A549 (cell line): ENCODE results near the gene LRRC3. TPM values are rescaled to one million over a fixed set of nuclear protein-coding genes. Genes with fewer than 3 reads are reported as not detected.

ENCODE experiments used
- ATAC-seq, 2 experiments: fragments of 200-7000 bp in 1 of 2; fragments of >200 bp in 1 of 2; cut with Nextera tagmentation in 1 of 2; cut with Tn5 transposase in 1 of 2; 3 replicates each; pipeline versions ENCODE4 v1.8.0 to v1.9.1; 2018 to 2020; ENCODE audit warnings: mild to moderate bottlenecking in 1 of 2, moderate library complexity in 1 of 2
- CTCF ChIA-PET: fragments of 300-600 bp; sonication (Branson Sonifier 250); formaldehyde crosslinking; extraction: SDS; loops from one replicate; lab custom pipeline; 2021; ENCODE audit warnings: antibody characterized with exemption, inconsistent platforms; lab: Yijun Ruan, JAX
- POLR2A ChIA-PET: fragments of 350-600 bp; formaldehyde crosslinking; extraction: SDS; loops from one replicate; lab custom pipeline; 2021; ENCODE audit warnings: antibody characterized with exemption, inconsistent platforms; lab: Yijun Ruan, JAX
- DNase-seq, 2 experiments: peaks; one replicate each; pipeline versions ENCODE4 v3.0.0 to v3.0.0-alpha.2; 2011 to 2016; ENCODE audit warnings: low read depth in 1 of 2, low spot score in 1 of 2
- FAIRE-seq: peaks from 2 replicates; lab custom pipeline; 2011; peaks lifted over from hg19 to GRCh38; lab: Jason Lieb, UNC
- H3K27ac ChIP-seq, 2 experiments: fragments of >200 bp; sonication (Bioruptor Twin); formaldehyde crosslinking; 3 replicates each; pipeline ENCODE4 v1.5.1; 2016 to 2017
- H3K4me1 ChIP-seq: fragments of >200 bp; sonication (Bioruptor Twin); formaldehyde crosslinking; 3 replicates; pipeline ENCODE4 v1.6.1; 2016
- H3K4me2 ChIP-seq: fragments of >200 bp; sonication (Bioruptor Twin); formaldehyde crosslinking; 3 replicates; pipeline ENCODE4 v1.6.1; 2016
- H3K4me3 ChIP-seq: fragments of >200 bp; sonication (Bioruptor Twin); formaldehyde crosslinking; 3 replicates; pipeline ENCODE4 v1.5.1; 2016
- H3K9me3 ChIP-seq: fragments of >200 bp; sonication (Bioruptor Twin); formaldehyde crosslinking; 3 replicates; pipeline ENCODE4 v1.6.1; 2016
- BHLHE40 ChIP-seq: IDR thresholded peaks from 2 replicates; pipeline ENCODE4 v1.6.1; 2012; ENCODE audit warnings: low read depth, low read length, inconsistent platforms
- CEBPB ChIP-seq, 2 experiments: fragments of >200 bp in 1 of 2; sonication (Bioruptor Twin) in 1 of 2; formaldehyde crosslinking in 1 of 2; IDR thresholded peaks; 2 replicates each; pipeline ENCODE4 v1.6.1; 2012 to 2016
- CHD4 ChIP-seq: fragments of 200-600 bp; sonication (generic); IDR thresholded peaks from 2 replicates; pipeline ENCODE4 v1.6.1; 2016; ENCODE audit warnings: antibody characterized with exemption, mild to moderate bottlenecking, borderline replicate concordance
- EP300 ChIP-seq, 2 experiments: fragments of >200 bp; sonication (Bioruptor Twin); formaldehyde crosslinking; IDR thresholded peaks; 2 replicates in 1 of 2; 3 replicates in 1 of 2; pipeline ENCODE4 v1.6.1; 2016 to 2017
- ESRRA ChIP-seq: fragments of 150-350 bp; IDR thresholded peaks from 2 replicates; pipeline ENCODE4 v1.6.1; 2014; ENCODE audit warnings: mild to moderate bottlenecking, low read length, borderline replicate concordance
- FOSL2 ChIP-seq, 2 experiments: fragments of 450-650 bp in 1 of 2; fragments of >200 bp in 1 of 2; sonication (Bioruptor Twin) in 1 of 2; formaldehyde crosslinking; IDR thresholded peaks; 2 replicates each; pipeline versions ENCODE4 v1.5.0 to v1.6.1; 2016 to 2020; ENCODE audit warnings: mild to moderate bottlenecking in 1 of 2, moderate library complexity in 1 of 2
- FOXS1 ChIP-seq: fragments of 250-450 bp; sonication (Bioruptor Pico); IDR thresholded peaks from 2 replicates; pipeline ENCODE4 v1.5.0; 2020; ENCODE audit warnings: mild to moderate bottlenecking, moderate library complexity
- KDM1A ChIP-seq: fragments of 200-600 bp; sonication (generic); IDR thresholded peaks from 2 replicates; pipeline ENCODE4 v1.6.1; 2016; ENCODE audit warnings: low read depth, mild to moderate bottlenecking
- KDM5A ChIP-seq: fragments of 200-600 bp; sonication (generic); IDR thresholded peaks from 2 replicates; pipeline ENCODE4 v1.6.1; 2016; ENCODE audit warnings: antibody characterized with exemption, mild to moderate bottlenecking
- NPAS2 ChIP-seq: fragments of 250-450 bp; sonication (Bioruptor Pico); IDR thresholded peaks from 2 replicates; pipeline ENCODE4 v1.8.0; 2022; ENCODE audit warnings: mild to moderate bottlenecking, moderate library complexity, borderline replicate concordance
- POLR2A ChIP-seq: IDR thresholded peaks from 2 replicates; pipeline ENCODE4 v1.6.1; 2012; ENCODE audit warnings: mild to moderate bottlenecking, low read length
- POLR2AphosphoS2 ChIP-seq: conservative IDR thresholded peaks from 2 replicates; pipeline ENCODE4 v1.6.1; 2012; ENCODE audit warnings: low read length, improper control_type of control experiment, inconsistent platforms
- RAD21 ChIP-seq, 2 experiments: fragments of >200 bp in 1 of 2; sonication (Bioruptor Twin) in 1 of 2; formaldehyde crosslinking in 1 of 2; IDR thresholded peaks in 1 of 2; conservative IDR thresholded peaks in 1 of 2; 2 replicates in 1 of 2; 3 replicates in 1 of 2; pipeline ENCODE4 v1.6.1; 2012 to 2018; ENCODE audit warnings: inconsistent platforms in 1 of 2
- RFX5 ChIP-seq: fragments of 450-650 bp; IDR thresholded peaks from 2 replicates; pipeline ENCODE4 v1.7.1; 2014; ENCODE audit warnings: antibody characterized with exemption, mild to moderate bottlenecking, moderate library complexity
- RNF2 ChIP-seq: fragments of 200-600 bp; sonication (generic); IDR thresholded peaks from 2 replicates; pipeline ENCODE4 v1.6.1; 2016; ENCODE audit warnings: low read depth, mild to moderate bottlenecking, antibody characterized with exemption, moderate library complexity, borderline replicate concordance
- TP53 ChIP-seq: fragments of 250-450 bp; sonication (Bioruptor Pico); IDR thresholded peaks from 2 replicates; pipeline ENCODE4 v1.5.0; 2021; ENCODE audit warnings: mild to moderate bottlenecking, moderate library complexity
- WGBS: methylation state at CpG from one replicate; pipeline ENCODE4 v1.1.6; 2017; ENCODE audit errors: missing lambda C conversion rate; 5-methylcytosine and 5-hydroxymethylcytosine counted together
- polyA plus RNA-seq, 4 experiments: library from polyadenylated mRNA; depleted of rRNA in 3 of 4; stranded (reverse); fragments of >200 nt; fragmentation: RNase III in 1 of 4; extraction: RNeasy Plus Mini Kit Qiagen cat#74134 plus additional on column Dnase treatment in 1 of 4; gene quantifications; 2 replicates in 3 of 4; 3 replicates in 1 of 4; pipeline ENCODE4 v1.2.3, GENCODE V29; 2011 to 2017
- TF ChIP-seq, protein P1 (sequence below): fragments of >200 bp; sonication (Bioruptor Twin); formaldehyde crosslinking; IDR thresholded peaks from 3 replicates; pipeline ENCODE4 v1.5.1; 2016
- TF ChIP-seq, protein P2 (sequence below): fragments of 200-600 bp; sonication (generic); IDR thresholded peaks from 2 replicates; pipeline ENCODE4 v1.6.1; 2016; ENCODE audit warnings: antibody characterized with exemption, mild to moderate bottlenecking, moderate library complexity
- TF ChIP-seq, protein P3 (sequence below): fragments of 150-350 bp; IDR thresholded peaks from 2 replicates; pipeline ENCODE4 v1.6.1; 2014; ENCODE audit warnings: low read depth, mild to moderate bottlenecking, low read length

LRRC3 gene
- polyA plus RNA-seq, 2 of the 4 experiments (the other 2 are of a cell fraction) = 0.59 to 1.1 TPM

DNA sequence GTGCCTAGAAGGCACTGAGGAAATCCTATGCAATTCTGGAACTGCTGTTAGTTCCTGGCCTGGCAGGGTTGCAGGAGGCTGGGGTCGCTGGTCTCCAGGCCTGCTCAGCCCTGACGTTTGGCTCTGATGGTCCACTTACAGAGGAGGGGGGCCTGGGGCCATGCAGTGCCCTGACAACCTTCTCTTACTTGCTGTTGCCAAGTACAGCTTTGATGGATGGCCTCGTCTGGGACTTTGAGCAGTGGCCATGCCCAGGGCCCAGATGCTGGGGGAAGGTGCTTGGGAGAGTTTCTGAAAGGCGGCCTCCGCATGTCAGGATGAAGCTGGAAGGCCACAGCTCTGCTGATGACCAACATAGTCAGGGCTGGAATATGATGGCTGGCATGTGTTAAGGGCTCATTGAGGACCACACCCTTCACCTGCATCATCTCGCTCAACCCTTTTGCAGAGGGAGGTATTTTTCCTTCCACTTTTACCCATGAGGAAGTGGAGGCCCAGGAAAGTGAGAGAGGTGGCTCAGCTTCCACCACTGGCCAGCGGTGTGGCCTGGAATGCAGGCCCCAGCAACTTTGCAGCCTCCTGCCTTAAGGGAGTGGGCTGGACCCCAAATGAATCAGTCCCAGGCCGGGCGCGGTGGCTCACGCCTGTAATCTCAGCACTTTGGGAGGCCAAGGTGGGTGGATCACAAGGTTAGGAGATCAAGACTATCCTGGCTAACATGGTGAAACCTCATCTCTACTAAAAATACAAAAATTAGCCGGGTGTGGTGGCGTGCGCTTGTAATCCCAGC is 34.7 kb upstream of the LRRC3 start:
- Histone ChIP-seq H3K27ac (no peak overlapping the region), H3K9me3 (no peaks in the 10 kb centered on the region), H3K4me3 (no peak overlapping the region), H3K4me2 (no peak overlapping the region), H3K4me1 (no peaks in the 10 kb centered on the region)
- TF ChIP-seq TP53 (CRISPR knock-in tag) = no peak
- TF ChIP-seq RFX5 = no peak
- no peak for TF ChIP-seq EP300 (IDR thresholded peaks at IDR 0.05)
- no peak for TF ChIP-seq CHD4
- no peak for TF ChIP-seq KDM1A
- TF ChIP-seq RNF2 = no peak
- TF ChIP-seq CEBPB (IDR thresholded peaks at IDR 0.05) = no peak
- no peak for TF ChIP-seq RAD21 (conservative IDR thresholded peaks at IDR 0.05 in 1 of 2, IDR thresholded peaks at IDR 0.05 in 1 of 2)
- TF ChIP-seq POLR2A = no peak
- TF ChIP-seq, protein P1, sequence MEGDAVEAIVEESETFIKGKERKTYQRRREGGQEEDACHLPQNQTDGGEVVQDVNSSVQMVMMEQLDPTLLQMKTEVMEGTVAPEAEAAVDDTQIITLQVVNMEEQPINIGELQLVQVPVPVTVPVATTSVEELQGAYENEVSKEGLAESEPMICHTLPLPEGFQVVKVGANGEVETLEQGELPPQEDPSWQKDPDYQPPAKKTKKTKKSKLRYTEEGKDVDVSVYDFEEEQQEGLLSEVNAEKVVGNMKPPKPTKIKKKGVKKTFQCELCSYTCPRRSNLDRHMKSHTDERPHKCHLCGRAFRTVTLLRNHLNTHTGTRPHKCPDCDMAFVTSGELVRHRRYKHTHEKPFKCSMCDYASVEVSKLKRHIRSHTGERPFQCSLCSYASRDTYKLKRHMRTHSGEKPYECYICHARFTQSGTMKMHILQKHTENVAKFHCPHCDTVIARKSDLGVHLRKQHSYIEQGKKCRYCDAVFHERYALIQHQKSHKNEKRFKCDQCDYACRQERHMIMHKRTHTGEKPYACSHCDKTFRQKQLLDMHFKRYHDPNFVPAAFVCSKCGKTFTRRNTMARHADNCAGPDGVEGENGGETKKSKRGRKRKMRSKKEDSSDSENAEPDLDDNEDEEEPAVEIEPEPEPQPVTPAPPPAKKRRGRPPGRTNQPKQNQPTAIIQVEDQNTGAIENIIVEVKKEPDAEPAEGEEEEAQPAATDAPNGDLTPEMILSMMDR = no peak
- no peak for TF ChIP-seq POLR2AphosphoS2
- TF ChIP-seq FOSL2 (IDR thresholded peaks at IDR 0.05) = no peak
- no peak for TF ChIP-seq FOSL2 (CRISPR knock-in tag; IDR thresholded peaks at IDR 0.05)
- TF ChIP-seq NPAS2 (CRISPR knock-in tag) = no peak
- no peak for TF ChIP-seq ESRRA
- TF ChIP-seq FOXS1 (CRISPR knock-in tag) = no peak
- no peak for TF ChIP-seq KDM5A
- TF ChIP-seq BHLHE40 = no peak
- TF ChIP-seq, protein P2, sequence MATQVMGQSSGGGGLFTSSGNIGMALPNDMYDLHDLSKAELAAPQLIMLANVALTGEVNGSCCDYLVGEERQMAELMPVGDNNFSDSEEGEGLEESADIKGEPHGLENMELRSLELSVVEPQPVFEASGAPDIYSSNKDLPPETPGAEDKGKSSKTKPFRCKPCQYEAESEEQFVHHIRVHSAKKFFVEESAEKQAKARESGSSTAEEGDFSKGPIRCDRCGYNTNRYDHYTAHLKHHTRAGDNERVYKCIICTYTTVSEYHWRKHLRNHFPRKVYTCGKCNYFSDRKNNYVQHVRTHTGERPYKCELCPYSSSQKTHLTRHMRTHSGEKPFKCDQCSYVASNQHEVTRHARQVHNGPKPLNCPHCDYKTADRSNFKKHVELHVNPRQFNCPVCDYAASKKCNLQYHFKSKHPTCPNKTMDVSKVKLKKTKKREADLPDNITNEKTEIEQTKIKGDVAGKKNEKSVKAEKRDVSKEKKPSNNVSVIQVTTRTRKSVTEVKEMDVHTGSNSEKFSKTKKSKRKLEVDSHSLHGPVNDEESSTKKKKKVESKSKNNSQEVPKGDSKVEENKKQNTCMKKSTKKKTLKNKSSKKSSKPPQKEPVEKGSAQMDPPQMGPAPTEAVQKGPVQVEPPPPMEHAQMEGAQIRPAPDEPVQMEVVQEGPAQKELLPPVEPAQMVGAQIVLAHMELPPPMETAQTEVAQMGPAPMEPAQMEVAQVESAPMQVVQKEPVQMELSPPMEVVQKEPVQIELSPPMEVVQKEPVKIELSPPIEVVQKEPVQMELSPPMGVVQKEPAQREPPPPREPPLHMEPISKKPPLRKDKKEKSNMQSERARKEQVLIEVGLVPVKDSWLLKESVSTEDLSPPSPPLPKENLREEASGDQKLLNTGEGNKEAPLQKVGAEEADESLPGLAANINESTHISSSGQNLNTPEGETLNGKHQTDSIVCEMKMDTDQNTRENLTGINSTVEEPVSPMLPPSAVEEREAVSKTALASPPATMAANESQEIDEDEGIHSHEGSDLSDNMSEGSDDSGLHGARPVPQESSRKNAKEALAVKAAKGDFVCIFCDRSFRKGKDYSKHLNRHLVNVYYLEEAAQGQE = no peak
- TF ChIP-seq, protein P3, sequence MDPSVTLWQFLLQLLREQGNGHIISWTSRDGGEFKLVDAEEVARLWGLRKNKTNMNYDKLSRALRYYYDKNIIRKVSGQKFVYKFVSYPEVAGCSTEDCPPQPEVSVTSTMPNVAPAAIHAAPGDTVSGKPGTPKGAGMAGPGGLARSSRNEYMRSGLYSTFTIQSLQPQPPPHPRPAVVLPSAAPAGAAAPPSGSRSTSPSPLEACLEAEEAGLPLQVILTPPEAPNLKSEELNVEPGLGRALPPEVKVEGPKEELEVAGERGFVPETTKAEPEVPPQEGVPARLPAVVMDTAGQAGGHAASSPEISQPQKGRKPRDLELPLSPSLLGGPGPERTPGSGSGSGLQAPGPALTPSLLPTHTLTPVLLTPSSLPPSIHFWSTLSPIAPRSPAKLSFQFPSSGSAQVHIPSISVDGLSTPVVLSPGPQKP = no peak
- 73% methylated on average over 7 of the region's 14 CpGs for WGBS
- CTCF ChIA-PET = no interaction called here
- no peak for ATAC-seq
- POLR2A ChIA-PET = no interaction called here
- FAIRE-seq = no peak
- DNase-seq = no peak
